Stimulated activated CD8-positive, alpha-beta memory T cell treated with anti-CD3 and anti-CD28 coated beads, Interleukin-4, amount 100 ng/mL, for 24 hours (primary cell): ENCODE data around the gene PPP1R13L.
A peak's percentile ranks its signal among the peaks of the same experiment; 100 is the strongest.
"Not testable (repeated sequence)": the region's sequence is repeated elsewhere in the genome, so short reads cannot be mapped to it uniquely, and the experiment has no call there.

ENCODE experiments used
- DNase-seq: peaks from one replicate; pipeline ENCODE4 v3.0.0-alpha.2; 2020; ENCODE audit warnings: low read depth

Gene PPP1R13L

DNA sequence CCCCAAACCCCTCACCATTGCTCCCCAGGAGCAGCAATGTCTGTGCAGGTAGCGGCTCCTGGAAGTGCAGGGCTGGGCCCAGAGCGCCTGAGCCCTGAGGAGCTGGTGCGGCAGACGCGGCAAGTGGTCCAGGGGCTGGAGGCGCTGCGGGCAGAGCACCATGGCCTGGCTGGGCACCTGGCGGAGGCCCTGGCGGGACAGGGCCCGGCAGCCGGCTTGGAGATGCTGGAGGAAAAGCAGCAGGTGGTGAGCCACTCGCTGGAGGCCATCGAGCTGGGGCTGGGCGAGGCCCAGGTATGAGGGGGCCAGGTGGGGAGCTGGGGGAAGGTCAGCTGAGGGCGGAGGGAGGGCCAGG, 59.4 kb downstream of the PPP1R13L start:
- no peak for DNase-seq

DNA sequence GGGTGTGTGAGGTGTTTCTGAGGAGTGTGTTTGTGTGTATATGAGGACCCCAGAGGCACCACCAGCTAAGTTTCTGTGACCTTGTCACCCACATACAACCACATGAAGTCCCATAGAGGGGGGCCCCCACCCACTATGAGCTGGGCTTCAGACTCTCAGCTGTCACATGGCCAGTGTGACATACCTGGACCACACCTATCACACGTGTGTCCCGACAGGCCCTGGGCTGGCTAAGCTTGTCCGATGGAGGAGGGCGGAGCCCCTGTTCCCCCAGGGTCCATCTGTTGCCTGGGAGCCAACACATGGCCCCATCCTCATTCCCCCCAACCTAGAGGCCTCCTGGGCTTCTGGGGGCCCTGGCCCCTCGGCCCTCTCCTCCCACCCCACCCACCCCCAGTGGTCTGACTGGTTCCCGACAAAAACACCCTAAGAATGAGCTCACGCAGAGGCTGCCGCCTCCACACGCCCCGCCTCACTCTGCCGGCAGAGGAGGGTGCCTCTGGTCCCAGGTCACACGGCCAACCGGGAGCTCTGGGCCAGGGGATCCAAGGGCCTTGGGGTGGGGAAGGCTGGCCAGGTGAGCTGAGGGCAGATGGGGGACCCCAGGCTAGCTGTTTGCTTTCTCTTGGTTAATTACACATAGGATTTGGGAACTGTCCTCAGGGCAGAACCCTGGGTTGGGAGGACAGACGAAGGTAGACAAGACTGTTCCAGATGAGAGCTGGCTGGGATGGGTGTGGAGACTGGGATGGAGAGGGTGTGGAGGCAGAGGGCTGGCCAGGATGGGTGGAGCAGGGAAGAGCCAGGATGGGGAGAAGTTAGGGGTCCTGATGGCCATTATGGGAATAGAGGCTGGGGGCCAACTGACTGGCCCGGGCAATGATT, 60.0 kb downstream of the PPP1R13L start:
- DNase-seq: no peak

DNA sequence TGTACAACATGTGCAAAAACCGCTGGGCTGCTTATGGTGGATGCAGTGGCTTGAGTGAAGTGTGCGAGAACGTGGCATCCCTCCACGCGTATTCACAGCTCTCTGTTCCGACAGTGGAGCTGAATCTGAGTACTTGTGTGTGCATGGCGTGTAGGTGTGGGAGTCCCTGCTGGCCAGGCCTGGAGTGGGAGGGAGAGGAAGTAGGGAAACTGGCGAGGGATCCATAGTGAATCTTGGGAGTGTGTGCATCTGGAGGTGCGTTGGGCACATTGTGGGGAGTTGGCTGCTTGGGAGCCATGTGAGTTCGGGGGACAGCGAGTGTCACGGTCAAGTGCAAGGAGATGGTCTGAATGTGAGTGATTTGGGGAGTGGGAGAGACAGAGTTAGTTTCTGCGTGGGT, 62.0 kb downstream of the PPP1R13L start:
- no peak for DNase-seq

DNA sequence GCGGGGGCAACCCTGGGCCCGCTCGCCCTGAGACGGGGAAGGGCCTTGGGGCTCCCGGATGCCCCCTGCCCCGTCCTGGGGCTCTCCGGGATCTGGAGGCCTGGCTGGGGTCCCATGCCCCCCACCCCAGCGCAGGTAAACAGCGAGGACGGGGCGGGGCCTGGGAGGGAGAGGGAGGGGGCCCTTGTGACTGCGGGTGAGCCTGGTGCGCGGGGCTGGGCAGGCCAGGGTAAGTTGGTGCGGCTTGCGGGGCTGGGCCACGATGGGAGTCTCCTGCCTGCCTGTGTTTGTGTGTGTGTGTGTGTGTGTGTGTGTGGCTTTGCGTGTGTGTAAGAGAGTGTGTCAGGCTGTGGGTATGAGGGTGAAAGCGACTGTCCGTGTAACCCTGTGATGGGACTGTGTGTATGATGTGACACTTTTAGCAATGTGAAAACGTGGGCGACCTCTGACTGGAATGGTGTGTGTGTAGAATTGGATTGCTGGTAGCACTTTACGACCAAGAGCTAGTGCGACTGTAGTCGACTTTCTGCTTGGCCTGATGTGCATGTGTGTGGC, 63.9 kb downstream of the PPP1R13L start:
- no peak for DNase-seq

DNA sequence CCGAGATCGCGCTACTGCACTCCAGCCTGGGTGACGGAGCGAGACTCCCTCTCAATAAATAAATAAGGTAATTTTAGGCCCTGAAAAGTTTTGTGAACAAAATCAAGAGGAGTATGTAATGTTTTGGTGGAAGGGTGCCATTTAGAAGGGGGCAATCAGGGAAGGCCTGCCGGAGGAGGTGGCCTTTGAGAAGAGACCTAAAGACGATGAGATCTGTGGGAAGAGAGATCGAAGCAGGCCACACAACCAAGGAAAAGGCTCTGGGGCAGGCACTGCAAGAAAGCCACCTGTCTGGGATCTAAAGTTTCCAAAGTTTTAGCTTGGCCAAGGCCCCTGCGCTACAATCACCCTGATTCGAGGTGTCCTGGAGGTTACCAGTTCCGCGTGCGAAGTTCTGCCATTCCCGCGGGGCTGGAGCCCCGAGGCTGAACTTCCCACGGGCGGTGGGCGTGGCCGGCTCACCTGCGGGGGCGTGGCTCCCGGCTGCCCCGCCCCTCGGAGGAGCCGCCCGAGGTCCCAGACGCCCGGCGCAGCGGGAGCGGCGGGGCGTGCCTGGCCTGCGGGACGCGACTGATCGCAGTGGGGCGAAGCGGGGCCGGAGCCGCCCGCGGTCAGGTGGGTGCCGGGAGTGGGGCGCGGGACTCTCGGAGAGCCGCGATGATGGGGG, 64.5 kb downstream of the PPP1R13L start, which contains the start of gene KLC3:
Gene KLC3 (plus strand): TSS at position 519 of the 667 bp plus-strand sequence. CDS start 4,792 bp downstream, outside the sequence.
- DNase-seq: peak; percentile 14

DNA sequence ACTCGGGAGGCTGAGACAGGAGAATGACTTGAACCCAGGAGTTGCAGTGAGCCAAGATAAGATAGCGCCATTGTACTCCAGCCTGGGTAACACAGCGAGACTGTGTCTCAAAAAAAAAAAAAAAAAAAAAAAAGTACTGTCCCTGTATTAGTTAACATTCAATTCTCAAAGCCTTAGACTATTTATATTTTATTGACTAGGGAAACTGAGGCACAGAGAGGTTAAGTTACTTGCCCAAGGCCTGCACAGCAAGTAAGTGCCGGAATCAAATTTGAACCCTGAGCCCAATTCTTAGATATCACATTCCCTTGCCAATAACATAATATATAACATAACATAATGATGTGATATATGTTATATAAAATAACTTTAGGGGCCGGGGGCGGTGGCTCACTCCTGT, 65.2 kb downstream of the PPP1R13L start:
- DNase-seq: no peak

DNA sequence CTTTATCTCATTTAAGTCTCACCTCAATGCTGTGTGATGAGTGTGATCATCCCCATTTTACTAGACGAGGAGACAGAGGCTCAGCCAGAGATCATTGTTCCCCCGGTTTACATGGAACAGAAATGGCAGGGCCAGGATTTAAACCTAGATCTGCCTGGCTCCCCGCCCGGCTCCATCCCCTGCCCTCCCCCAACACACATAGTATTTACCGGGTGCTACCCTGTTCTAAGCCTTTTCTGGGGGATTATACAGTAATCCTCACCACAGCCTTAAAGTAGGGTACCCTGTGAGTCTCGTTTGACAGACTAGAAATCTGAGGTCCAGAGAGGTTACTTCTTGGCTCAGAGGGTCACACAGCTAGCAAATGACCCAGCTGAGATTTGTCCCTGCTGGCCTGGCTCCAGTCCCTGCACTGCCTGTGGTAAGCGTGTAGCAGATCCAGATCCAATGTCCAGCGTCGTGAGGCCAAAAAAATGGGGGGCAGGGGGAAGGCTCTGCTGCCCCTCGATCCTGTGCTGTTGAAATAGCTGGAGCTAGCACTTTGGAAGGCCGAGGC, 68.1 kb downstream of the PPP1R13L start:
- DNase-seq: no peak

DNA sequence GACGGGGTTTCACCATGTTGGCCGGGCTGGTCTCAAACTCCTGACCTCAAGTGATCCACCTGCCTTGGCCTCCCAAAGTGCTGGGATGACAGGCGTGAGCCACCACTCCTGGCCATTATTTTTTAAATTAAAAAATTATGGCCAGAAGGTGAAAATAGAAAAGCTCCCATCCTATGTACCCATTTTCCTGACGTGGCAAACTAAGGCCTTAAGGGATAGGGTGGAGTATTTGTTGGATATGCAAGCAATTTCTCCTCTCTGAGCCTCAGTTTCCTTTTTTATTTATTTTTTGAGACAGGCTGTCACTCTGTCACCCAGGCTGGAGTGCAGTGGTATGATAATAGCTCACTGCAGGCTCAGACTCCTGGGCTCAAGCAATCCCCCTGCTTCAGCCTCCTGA, 70.0 kb downstream of the PPP1R13L start:
- DNase-seq: not testable (repeated sequence)

DNA sequence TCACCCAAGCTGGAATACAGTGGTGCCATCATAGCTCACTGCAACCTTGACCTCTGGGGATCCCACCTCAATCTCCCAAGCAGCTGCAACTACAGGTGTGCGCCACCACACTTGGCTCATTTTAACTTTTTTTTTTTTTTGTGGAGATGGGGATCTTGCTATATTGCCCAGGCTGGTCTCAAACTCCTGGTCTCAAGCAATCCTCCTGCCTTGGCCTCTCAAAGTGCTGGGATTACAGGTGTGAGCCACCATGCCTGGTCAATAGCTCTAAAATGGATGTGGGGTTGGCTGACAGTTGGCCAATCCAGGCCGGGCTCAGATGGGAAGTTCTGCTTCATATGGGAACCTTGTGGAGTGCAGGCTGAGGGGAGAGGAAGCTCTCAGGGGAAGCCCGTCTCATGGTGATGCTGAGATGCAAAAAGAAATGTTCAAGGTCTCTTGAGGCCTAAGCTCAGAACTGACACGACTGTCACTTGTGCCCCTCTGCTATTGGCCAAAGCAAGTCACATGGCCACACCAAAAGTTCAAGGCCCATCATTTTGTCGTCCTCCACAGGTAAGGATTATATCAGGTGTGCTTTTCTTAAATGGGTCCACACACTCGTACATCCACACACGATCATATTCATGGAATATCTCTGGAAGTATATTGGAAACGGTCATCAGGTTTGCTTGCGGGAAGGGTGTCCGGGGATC, 71.1 kb downstream of the PPP1R13L start:
- DNase-seq: no peak

DNA sequence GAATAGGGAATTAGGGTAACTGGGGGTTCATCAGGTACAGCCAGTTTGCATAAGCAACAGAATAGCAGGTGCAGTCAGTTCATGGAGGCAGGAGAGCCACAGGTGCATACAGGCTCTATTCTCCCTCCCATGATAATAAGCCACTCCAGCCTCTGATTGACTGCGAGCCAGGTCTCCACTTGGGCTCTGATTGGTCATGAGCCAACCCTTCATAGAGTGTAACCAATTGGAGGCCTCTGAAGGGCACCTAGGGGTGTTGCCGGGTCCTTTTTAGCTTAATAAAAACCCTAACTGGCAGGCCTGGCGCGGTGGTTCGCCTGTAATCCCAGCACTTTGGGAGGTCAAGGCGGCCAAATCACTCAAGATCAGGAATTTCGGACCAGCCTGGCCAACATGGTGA, 73.5 kb downstream of the PPP1R13L start:
- DNase-seq: no peak
